Measurements from ENCODE around the gene PIM3.

GRCh38 chr22:49954991-49955580 lies 5.5 kb upstream of the PIM3 start:
- TF ChIP-seq SMAD4 (CRISPR knock-in tag; IDR thresholded peaks at IDR 0.05) = no peak
- TF ChIP-seq E2F1 (CRISPR knock-in tag; IDR thresholded peaks at IDR 0.05) = no peak
- TF ChIP-seq JUN (CRISPR knock-in tag; IDR thresholded peaks at IDR 0.05) = no peak
- TF ChIP-seq CTCF (IDR thresholded peaks at IDR 0.05) = no peak
- no peak for TF ChIP-seq NR2C2 (CRISPR knock-in tag; IDR thresholded peaks at IDR 0.05)
- no peak for TF ChIP-seq NFE2L1 (CRISPR knock-in tag; IDR thresholded peaks at IDR 0.05)
- no peak for TF ChIP-seq TEAD4 (CRISPR knock-in tag; IDR thresholded peaks at IDR 0.05)
- no peak for TF ChIP-seq ATF2 (CRISPR knock-in tag; IDR thresholded peaks at IDR 0.05; ENCODE audit: borderline replicate concordance, low read depth)
- no peak for TF ChIP-seq ATF3 (CRISPR knock-in tag; conservative IDR thresholded peaks at IDR 0.05)
- TF ChIP-seq ETV6 (CRISPR knock-in tag; IDR thresholded peaks at IDR 0.05) = no peak
- no peak for TF ChIP-seq MAX (CRISPR knock-in tag; IDR thresholded peaks at IDR 0.05)
- no peak for TF ChIP-seq NFATC4 (CRISPR knock-in tag; IDR thresholded peaks at IDR 0.05)
- no peak for TF ChIP-seq AFF4 (CRISPR knock-in tag; IDR thresholded peaks at IDR 0.05; ENCODE audit: borderline replicate concordance)
